ENCODE measurements around the gene ZYG11B. TPM values are rescaled to one million over a fixed set of nuclear protein-coding genes. Genes with fewer than 3 reads are reported as not detected.

ZYG11B gene
- polyA plus RNA-seq, 3 donors: 7.3 to 17.5 (median 15.8) TPM

DNA sequence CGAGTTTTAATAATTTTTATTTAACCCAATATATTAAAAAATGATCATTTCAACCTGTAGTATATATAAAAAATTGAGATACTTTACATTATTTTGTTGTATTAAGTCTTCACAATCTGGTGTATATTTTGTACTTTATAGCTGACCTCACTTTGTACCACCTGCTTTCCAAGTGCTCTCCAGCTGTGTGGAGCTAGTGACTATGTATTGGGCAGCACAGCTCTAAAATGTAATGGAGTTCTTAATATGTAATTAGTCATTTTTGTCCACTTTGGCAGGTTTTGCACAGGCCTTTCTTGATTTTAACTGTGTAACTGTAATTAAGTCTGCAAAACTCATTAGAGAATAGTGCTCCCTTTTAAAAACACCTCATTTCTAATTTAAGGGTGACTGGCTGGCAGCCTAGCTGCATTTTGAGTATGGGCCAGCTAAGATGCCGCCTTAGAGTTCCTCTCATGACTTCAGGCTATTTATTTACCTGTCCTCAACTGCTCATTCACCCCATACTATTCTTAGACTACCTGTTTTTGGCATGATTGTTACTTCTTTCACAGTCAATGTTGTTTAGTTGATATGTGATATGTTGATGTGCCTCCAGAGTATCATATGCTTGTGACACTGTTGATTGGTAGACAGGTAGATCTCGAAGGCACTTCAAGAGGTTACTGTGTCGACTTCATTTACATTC lies 43.2 kb downstream of the ZYG11B start:
- Mint-ChIP-seq H3K4me3 (no peak overlapping the region), H3K36me3 (peaks cover 37 to 46% of the 10 kb centered on the region in 2 donors), H3K27ac (no peak overlapping the region), H3K4me1 (no peaks in the 10 kb centered on the region), H3K27me3 (ENCODE audit: low read depth in 3 of 3) (no peaks in the 10 kb centered on the region), H3K9me3 (no peaks in the 10 kb centered on the region)
- Histone ChIP-seq H3K4me3 (replicated peaks in 1 of 3; ENCODE audit: low read depth in 2 of 3, low read length in 3 of 3) (no peak overlapping the region), H3K27me3 (ENCODE audit: control insufficient read depth in 2 of 2, insufficient read depth in 2 of 2, low read length in 2 of 2) (no peaks in the 10 kb centered on the region), H3K27ac (ENCODE audit: low read depth in 1 of 2, low read length in 2 of 2) (no peak overlapping the region), H3K36me3 (replicated peaks in 1 of 2; ENCODE audit: control insufficient read depth in 1 of 2, insufficient read depth in 2 of 2, low read length in 2 of 2) (peaks cover 25 to 46% of the 10 kb centered on the region in 2 donors), H3K9me3 (replicated peaks in 1 of 2; ENCODE audit: control insufficient read depth in 1 of 2, insufficient read depth in 1 of 2, low read length in 2 of 2) (no peaks in the 10 kb centered on the region), H3K9ac (ENCODE audit: insufficient read depth, low read length, poor library complexity, severe bottlenecking) (no peak overlapping the region), H4K20me1 (ENCODE audit: insufficient read depth, low read length) (peaks cover 29% of the 10 kb centered on the region), H3K4me2 (replicated peaks; ENCODE audit: extremely low read depth, low read length, poor library complexity, severe bottlenecking) (no peak overlapping the region), H3K79me2 (ENCODE audit: insufficient read depth, low read length) (no peaks in the 10 kb centered on the region), H2AFZ (ENCODE audit: insufficient read depth, low read depth, low read length, poor library complexity, severe bottlenecking) (no peak overlapping the region), H3K4me1 (ENCODE audit: control insufficient read depth in 1 of 2, insufficient read depth in 2 of 2, low read length in 2 of 2) (no peaks in the 10 kb centered on the region)
- DNase-seq: no peak
- TF ChIP-seq, protein P1, sequence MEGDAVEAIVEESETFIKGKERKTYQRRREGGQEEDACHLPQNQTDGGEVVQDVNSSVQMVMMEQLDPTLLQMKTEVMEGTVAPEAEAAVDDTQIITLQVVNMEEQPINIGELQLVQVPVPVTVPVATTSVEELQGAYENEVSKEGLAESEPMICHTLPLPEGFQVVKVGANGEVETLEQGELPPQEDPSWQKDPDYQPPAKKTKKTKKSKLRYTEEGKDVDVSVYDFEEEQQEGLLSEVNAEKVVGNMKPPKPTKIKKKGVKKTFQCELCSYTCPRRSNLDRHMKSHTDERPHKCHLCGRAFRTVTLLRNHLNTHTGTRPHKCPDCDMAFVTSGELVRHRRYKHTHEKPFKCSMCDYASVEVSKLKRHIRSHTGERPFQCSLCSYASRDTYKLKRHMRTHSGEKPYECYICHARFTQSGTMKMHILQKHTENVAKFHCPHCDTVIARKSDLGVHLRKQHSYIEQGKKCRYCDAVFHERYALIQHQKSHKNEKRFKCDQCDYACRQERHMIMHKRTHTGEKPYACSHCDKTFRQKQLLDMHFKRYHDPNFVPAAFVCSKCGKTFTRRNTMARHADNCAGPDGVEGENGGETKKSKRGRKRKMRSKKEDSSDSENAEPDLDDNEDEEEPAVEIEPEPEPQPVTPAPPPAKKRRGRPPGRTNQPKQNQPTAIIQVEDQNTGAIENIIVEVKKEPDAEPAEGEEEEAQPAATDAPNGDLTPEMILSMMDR (IDR thresholded peaks at IDR 0.05): no peak
- intact Hi-C loops (cut with micrococcal nuclease): no loop called here
- whole genome bisulfite sequencing (ENCODE audit: insufficient coverage): no CpG with 5 or more reads among the region's 4 CpGs

DNA sequence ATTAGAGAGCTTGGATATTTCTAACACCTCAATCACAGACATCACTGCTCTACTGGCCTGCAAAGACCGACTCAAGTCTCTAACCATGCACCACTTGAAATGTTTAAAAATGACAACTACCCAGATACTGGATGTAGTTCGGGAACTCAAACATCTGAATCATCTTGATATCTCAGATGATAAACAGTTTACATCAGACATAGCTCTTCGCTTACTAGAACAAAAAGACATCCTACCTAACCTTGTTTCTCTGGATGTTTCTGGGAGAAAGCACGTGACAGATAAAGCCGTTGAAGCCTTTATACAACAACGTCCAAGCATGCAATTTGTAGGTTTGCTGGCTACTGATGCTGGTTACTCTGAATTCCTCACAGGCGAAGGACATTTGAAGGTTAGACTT lies 45.1 kb downstream of the ZYG11B start:
- Histone ChIP-seq H2AFZ (ENCODE audit: insufficient read depth, low read depth, low read length, poor library complexity, severe bottlenecking) (no peak overlapping the region), H3K9ac (ENCODE audit: insufficient read depth, low read length, poor library complexity, severe bottlenecking) (no peak overlapping the region), H4K20me1 (ENCODE audit: insufficient read depth, low read length) (peaks cover 26% of the 10 kb centered on the region), H3K27ac (ENCODE audit: low read depth in 1 of 2, low read length in 2 of 2) (no peak overlapping the region), H3K4me1 (ENCODE audit: control insufficient read depth in 1 of 2, insufficient read depth in 2 of 2, low read length in 2 of 2) (no peaks in the 10 kb centered on the region), H3K79me2 (ENCODE audit: insufficient read depth, low read length) (peaks cover 3% of the 10 kb centered on the region), H3K4me3 (replicated peaks in 1 of 3; ENCODE audit: low read depth in 2 of 3, low read length in 3 of 3) (no peak overlapping the region), H3K27me3 (ENCODE audit: control insufficient read depth in 2 of 2, insufficient read depth in 2 of 2, low read length in 2 of 2) (no peaks in the 10 kb centered on the region), H3K36me3 (replicated peaks in 1 of 2; ENCODE audit: control insufficient read depth in 1 of 2, insufficient read depth in 2 of 2, low read length in 2 of 2) (peaks cover 25 to 59% of the 10 kb centered on the region in 2 donors), H3K4me2 (replicated peaks; ENCODE audit: extremely low read depth, low read length, poor library complexity, severe bottlenecking) (no peak overlapping the region), H3K9me3 (replicated peaks in 1 of 2; ENCODE audit: control insufficient read depth in 1 of 2, insufficient read depth in 1 of 2, low read length in 2 of 2) (no peaks in the 10 kb centered on the region)
- no peak overlapping the region for H3K4me3 Mint-ChIP-seq
- no peaks in the 10 kb centered on the region for H3K9me3 Mint-ChIP-seq
- intact Hi-C loops (cut with micrococcal nuclease): no loop called here
- WGBS (ENCODE audit: insufficient coverage): 100% methylated on average over 3 of the region's 7 CpGs
- TF ChIP-seq, protein P1 (IDR thresholded peaks at IDR 0.05): no peak
- DNase-seq: no peak
- H3K27me3 Mint-ChIP-seq (ENCODE audit: low read depth in 3 of 3): no peaks in the 10 kb centered on the region
- H3K36me3 Mint-ChIP-seq: peaks cover 45 to 54% of the 10 kb centered on the region in 2 donors
- H3K4me1 Mint-ChIP-seq: no peaks in the 10 kb centered on the region
- peak overlapping the region in 1 of 7 donors; percentile 21 for H3K27ac Mint-ChIP-seq

Data from CD14-positive monocyte (primary cell).